ENCODE results near the gene ZSCAN5A. TPM values are rescaled to one million over a fixed set of nuclear protein-coding genes. Genes with fewer than 3 reads are reported as not detected.
"Not testable (repeated sequence)": the region's sequence is repeated elsewhere in the genome, so short reads cannot be mapped to it uniquely, and the experiment has no call there.

Gene ZSCAN5A
- total RNA-seq, 1 donor from 2014 or later, result 4.1 TPM

DNA sequence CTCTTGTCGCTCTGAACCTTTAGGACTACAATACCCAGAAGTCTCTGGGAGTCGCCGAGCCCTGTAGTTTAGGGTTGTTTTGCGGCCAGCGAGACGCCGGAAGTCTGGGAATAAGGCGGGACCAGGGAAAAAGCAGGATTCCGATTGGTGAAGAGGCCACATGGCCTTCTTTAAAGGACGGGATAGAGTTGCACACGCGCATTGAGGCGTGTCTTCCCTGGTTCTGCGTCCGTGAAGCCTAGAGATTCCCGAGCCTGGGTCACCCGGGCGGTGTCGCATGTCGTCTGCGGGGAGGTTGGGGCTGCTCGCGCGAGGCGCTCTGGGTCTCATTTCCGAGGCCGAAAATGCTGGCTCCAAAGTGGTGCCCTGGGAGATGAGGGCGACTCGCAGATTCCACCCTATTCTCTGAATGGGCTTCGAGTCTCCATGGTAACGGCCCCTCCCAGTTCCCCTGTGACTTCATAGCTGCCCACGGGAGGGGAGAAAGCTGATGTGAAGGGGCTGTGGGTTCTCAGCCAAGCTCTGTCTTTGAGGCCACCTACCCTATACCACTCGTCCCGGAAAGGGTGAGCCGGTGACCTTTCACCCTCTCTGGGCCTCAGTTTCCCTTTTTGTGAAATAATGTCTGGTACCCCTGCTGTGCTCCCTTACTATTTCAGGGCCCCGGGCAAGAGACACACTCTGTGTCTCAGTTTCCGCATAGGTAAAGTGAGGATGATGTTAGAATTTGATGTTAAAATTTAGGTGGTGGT is 614 bp upstream of the ZSCAN5A start:
- DNase-seq (ENCODE audit: extremely low read depth, low read depth, low spot score), result peak; percentile 98

DNA sequence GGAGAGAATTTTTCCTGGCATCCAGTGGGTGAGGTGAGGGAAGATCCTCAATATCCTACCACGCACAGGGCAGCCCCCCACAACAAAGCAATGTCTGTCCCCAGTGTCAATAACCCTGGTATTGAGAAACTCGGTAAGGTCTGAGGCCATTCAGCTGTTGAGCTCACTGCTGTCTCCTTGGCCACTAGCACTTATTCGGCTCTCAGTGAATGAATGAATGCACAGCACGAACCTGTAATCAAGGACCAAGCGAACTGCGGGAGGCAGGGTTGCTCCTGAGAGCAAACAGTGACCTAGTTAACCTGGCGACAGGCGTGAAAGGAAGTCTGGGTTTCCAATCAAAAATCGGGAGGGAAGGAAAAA is 640 bp downstream of the ZSCAN5A start:
- DNase-seq (ENCODE audit: extremely low read depth, low read depth, low spot score), result no peak

DNA sequence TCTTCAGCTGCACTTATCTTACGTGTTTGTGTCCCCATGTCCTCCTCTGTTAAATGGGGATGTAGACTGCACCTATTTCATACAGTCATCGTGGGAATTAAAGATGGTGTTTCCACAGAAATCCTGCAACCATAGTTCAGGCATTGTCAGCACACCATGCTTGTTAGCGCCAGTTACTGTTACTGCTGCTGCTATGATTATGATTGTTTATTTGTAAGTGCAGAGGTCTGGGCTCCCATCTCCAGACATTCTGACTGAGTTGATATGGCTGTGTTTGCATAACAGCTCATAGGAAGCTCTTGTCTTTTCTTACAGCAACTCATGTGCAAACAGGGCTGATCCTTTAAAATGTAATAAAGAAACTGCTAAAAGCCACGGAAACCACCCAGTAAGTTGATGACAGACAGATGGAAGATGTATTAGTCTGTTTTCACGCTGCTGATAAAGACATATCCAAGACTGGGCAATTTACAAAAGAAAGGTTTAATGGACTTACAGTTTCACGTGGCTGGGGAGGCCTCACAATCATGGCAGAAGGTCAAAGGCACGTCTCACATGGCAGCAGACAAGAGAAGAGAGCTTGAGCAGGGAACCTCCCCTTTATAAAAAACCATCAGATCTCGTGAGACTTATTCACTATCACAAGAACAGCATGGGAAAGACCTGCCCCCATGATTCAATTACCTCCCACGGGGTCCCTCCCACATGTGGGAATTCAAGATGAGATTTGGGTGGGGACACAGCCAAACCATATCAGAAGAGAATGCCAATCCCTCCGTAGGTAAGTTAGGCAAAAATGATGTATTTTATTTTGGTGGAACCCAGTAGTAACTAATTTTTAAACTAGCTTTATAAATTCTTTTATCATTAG is 1.6 kb downstream of the ZSCAN5A start:
- DNase-seq (ENCODE audit: extremely low read depth, low read depth, low spot score), result no peak

DNA sequence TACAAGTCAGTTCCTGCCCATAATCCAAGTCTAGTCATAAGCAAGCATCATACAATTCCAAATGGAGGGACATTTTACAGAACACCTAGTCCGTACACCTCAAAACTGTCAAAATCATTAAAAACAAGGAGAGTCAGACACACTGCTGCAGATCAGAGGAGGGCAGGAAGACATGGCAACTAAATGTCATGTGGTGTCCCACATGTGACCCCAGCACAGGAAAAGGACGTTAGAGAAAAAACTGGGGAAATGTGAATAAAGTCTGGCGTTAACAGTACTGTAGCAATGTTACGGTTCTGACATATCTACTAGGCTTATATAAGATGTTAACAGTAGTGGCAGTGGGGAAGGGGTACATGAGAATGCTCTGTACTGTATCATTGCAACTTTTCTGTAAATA is 2.3 kb downstream of the ZSCAN5A start:
- no peak for DNase-seq (ENCODE audit: extremely low read depth, low read depth, low spot score)

DNA sequence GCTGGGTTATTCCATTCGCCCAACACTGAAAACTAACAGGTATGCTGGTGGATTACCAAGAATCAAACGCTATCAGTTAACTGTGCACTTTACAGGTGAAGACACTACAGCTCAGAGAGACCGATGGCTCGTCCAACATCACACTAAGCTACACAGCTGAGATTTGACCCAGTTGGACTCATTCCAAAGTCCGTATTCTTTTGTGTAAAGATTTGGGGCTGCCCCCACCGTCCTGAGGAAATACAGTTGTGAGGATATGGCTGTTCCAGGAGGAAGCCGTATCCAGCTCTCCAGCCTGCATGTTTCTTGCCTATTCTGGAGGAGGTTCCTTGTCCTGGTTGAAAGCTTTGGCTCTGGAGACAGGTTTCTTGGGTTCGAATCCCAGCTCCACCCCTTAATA is 4.2 kb downstream of the ZSCAN5A start:
- no peak for DNase-seq (ENCODE audit: extremely low read depth, low read depth, low spot score)

DNA sequence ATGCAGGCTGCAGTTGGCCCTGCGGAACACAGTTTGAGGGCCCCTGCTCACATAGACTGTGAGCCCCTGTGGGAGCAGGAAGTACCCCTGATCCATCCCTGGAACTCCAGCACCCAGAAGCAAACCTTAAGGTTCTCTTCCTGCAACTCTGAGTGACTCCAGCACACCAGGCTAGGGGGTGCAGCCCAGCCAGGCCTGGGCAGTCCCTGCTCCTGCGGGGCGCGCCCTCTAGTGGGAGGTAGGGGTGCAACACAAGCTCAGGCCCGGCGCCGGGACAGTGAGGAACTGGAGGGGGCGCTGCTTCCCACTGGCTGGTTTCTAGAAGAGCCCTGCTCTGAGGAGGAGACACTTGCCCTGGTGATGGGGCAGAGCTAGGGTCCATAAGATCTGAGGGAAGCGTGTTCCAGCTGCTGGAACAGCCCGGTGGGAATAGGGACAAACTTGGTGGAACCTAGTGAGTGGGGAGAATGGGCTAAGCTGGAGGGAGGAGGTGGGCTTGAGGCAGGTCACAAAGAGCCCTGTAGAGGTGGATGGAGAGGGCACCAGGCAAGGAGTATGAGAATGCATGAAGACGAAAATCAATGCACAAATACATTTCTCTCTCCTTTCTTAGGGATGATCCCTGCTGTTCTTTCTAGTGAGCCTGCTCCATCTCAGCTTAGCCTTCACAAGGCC is 5.0 kb downstream of the ZSCAN5A start:
- DNase-seq (ENCODE audit: extremely low read depth, low read depth, low spot score), result no peak

DNA sequence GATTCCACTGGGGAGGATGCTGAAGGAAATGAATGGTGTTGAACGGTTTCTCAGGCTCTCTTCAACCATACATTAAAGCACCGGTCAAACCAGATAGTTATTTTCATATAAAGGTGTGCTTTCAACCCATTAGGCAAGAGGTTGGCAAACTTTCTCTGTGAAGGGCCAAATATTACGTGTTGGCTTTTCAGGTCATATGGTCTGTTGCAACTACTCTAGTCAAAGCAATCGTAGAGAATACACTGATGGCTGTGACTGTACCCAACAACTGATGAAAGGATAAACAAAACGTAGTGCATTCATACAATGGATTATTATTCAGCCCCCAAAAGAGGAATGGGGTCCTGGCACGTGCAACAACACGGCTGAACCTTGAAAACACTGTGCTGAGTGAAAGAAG is 5.8 kb downstream of the ZSCAN5A start:
- no peak for DNase-seq (ENCODE audit: extremely low read depth, low read depth, low spot score)

DNA sequence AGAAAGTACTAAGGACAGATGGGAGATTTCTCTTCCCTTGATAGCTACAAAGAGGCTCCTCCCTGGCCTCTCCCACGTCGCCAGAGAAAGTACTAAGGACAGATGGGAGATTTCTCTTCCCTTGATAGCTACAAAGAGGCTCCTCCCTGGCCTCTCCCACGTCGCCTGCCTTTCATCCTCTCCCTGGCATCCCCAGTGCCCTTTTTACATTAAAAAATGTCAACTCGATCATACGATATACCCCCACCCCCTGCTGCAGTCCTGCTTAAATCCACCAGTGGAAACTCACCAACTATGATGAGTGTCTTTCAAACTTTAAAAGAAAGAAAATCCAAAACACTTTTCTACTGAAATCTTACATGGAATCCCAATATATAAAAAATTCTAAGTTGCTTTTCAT is 7.6 kb downstream of the ZSCAN5A start:
- not testable (repeated sequence) for DNase-seq (ENCODE audit: extremely low read depth, low read depth, low spot score)

DNA sequence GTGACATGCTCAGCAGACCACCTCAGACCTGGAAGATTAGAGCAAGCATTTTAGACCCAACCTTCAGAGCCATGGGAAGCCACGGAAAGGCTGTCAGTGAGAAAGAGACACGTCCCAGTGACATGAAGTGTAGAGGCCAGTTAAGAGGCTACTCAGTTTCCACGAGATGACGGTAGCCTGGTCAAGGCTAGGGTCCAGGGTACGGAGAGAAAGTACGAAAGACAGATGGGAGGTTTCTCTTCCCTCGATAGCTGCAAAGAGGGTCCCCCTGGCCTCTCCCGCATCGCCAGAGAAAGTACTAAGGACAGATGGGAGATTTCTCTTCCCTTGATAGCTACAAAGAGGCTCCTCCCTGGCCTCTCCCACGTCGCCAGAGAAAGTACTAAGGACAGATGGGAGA is 8.6 kb downstream of the ZSCAN5A start:
- DNase-seq (ENCODE audit: extremely low read depth, low read depth, low spot score), result no peak

DNA sequence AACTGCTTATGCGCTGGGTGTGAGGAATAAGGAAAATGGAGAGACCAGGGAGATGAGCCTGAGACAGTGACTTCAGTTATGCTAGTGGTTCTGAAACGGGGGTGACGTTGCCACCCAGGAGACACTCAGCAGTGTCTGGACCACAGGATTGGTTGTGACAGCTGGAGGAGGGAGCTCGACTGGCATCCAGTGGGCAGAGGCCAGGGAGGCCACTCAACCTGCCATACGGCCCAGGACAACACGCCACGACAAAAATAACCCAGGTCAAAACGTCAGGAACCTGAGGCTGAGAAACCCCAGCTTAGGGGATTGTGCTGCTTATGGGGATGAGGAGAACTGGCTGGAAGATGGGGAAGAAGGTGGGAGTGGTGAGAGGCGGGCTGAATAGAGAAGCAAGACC is 10.4 kb downstream of the ZSCAN5A start:
- DNase-seq (ENCODE audit: extremely low read depth, low read depth, low spot score), result no peak

DNA sequence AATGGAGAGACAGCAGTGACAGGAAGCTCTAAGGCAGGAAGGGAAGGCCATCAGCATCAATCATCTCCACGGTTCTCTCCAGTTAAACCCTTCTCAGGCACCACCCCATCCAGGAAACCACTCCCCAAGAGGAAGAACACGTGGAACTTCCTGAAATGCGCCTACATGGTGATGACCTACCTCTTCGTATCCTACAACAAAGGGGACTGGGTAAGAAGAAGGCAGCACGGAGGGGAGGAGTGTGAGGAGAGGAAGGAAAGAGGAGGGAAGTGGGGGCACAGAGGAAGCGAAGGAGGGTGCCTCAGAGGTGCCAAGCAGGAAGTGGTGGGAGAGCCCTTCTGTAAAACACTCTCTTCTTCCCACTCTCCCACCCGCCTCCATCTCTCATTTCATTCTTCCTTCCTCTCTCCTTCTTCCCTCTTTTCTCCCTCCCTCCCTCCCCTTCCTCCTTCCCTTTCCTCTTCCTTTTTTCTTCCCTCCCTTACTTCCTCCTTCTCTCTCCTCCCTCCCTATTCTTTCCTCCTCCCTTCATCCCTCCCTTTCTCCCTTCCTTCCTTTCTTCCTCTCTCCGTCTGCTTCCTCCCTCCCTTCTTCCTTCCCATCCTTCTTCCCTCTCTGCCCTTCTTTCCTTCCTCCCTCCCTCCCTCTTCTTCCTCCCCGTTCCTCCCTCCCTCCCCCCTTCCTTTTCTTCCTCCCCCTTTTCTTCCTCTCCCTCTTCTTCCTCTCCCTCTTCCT is 12.6 kb downstream of the ZSCAN5A start:
- DNase-seq (ENCODE audit: extremely low read depth, low read depth, low spot score), result no peak

DNA sequence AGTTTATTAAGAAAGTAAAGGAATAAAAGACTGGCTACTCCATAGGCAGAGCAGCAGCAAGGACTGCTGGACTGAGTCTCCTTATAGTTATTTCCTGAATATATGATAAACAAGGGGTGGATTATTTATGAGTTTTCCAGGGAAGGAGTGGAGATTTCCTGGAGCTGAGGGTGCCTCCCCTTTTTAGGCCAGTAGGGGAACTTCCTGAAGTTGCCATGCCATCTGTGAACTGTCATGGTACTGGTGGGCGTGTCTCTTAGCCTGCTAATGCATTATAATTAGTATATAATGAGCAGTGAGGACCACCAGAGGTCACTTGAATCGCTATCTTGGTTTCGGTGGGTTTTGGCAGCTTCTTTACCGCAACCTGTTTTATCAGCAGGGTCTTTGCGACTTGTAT is 13.5 kb downstream of the ZSCAN5A start:
- DNase-seq (ENCODE audit: extremely low read depth, low read depth, low spot score), result no peak

DNA sequence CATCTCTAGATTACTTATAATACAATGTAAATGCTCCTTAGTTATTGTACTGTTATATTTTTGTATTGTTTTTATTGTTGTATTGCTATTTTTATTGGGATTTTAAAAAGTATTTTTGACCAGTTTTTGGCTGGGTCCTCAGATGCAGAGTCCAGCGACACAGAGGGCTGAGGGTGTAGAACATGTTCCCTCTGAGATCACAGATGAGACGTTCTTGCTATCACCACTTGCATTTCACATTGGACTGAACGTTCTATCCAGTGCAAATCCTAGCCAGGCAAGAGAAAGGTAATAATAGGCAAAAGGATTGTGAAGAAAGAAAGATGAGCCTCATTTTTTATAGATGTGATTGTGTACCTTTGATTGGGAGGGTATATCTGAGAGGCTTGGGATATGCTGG is 15.0 kb downstream of the ZSCAN5A start:
- DNase-seq (ENCODE audit: extremely low read depth, low read depth, low spot score), result no peak

DNA sequence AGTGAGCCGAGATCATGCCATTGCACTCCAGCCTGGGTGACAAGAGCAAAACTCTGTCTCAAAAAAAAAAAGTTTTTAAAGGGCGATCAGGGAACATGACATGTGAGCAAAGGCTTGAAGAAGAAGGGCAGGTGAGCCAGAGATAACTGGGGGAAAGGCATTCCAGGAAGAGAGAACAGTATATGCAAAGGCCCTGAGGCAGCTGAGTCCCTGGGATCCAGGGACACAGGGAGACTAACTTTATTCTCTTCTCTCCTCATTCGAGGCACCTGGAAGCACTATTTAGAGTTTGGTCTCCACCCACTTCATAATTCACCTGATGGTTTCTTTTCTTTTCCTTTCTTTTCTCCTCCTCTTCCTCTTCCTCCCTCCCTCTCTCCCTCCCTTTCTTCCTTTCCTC is 17.6 kb downstream of the ZSCAN5A start:
- no peak for DNase-seq (ENCODE audit: extremely low read depth, low read depth, low spot score)

DNA sequence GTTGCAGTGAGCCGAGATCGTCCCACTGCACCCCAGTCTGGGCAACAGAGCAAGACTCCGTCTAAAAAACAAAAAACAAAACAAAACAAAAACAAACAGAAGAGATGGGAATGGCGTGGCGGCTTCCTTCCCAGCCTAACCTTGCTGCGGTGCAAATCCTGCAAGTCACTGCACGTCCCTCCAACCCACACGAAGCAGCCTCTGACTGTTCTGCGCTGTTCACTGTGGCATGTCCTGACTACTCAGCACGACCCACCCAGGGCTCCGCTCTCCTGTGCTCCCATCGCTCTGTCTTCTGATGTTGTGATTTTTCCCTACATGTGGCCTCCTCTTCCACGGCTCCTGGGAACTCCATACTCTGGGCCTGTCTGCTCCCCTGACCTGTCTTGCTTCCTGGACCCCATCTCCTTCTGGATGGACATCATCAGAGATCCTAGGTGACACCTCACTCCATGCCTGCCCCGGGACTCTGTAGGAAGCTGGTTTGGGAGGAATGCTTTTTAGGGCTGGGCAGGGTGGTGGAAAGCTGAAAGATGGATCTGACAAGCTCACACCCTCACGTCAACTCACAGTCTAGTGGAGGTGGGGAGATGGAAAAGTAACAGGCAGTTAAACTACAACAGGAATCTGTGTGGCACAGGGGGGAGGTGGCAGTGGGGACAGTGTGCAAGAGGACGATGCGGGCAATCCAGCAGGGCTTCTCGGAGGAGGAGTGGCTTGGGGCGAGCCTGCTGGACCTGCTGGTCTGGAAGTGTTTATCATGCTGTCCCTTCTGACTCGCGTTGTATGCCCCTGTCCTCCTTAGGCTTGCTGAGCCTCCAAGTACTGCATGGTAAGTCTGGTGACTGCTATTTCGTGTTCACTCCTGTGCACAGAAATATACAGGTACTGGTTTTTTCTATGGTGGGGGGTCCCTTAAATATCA is 18.8 kb downstream of the ZSCAN5A start:
- no peak for DNase-seq (ENCODE audit: extremely low read depth, low read depth, low spot score)

DNA sequence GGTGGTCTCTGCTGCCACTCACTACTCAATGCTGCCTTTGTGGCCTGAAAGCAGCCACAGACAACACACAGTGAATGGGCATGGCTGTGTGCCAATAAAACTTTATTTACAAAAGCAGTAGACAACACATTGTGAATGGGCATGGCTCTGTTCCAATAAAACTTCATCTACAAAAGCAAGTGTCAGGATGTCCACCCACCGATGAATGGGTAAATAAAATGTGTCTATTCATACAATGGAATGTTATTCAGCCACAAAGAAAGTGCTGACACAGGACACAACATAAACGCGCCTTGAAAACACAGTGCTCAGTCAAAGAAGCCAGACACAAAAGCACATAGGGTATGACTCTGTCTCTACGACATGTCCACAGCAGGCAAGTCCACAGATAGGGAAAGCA is 20.1 kb downstream of the ZSCAN5A start:
- no peak for DNase-seq (ENCODE audit: extremely low read depth, low read depth, low spot score)

DNA sequence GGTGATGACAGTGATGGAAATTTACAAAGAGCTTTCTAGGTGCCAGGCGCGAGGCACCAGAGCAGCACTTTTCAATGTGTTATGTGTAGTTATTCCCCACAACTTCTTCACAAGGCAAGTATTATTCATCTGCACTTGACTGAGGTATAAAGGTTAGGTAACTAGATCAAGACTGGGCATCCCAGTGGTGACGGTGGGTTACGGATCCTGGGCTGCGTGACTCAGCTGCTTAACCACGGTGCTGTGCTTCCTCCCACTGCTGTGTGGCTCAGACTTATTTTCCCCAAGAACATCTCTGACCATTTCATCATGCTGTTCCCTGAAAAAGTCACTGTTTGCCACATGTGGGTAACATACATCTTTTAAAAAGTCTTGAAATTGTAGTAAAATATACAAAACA is 22.8 kb downstream of the ZSCAN5A start:
- no peak for DNase-seq (ENCODE audit: extremely low read depth, low read depth, low spot score)

DNA sequence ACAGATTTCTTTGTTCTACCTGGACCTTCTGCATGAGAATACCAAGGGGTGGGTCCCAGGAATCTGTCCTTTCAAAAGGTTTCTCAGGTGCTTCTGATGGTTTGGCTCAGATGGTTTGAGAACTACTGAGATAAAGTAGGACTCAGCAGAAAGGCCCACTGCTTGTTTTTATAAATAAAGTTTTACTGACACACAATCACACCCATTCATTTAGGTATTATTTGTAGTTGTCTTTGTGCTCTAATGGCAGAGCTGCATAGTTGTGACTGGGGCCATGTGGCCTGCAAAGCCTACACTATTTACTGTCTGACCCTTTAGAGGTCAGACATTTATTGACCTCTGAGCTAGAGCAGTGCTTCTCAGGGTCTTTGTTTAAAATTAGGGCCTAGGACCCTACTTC is 24.5 kb downstream of the ZSCAN5A start:
- no peak for DNase-seq (ENCODE audit: extremely low read depth, low read depth, low spot score)

DNA sequence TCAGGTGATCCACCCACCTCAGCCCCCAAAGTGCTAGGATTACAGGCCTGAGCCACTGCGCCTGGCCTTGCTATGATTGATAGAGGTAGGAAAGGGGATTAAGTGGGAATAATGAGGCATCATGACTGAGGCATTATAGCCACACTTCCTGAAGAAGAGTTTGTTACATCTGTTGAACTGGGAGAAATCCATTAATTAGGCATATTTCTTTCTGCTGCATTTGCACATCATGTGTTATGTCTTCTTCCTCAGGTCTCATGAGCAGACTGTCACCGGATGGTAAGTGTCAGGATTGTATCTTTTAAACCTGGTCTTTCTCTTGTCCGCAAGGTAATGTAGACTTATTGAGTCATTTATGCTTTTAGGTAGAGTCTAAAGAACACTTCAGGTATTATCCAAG is 29.9 kb downstream of the ZSCAN5A start:
- no peak for DNase-seq (ENCODE audit: extremely low read depth, low read depth, low spot score)

DNA sequence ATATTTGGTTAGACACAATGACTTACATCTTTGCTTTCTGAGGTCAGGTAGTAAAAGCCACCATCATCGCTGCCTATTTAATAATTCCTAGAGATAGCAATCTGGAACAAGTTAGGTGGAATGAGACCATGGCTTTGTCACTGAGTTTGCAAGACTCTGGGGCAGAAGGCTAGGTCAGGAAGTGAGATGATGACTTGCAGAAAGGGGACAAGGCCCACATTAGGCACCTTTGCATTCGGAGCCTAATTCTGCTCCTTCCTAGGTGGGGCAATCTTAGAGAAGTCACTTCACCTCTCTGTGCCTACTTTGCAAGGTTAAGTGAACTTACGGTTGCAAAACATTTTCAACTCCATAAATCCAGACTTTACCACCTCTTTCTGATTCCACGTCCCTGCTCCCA is 31.8 kb downstream of the ZSCAN5A start:
- DNase-seq (ENCODE audit: extremely low read depth, low read depth, low spot score), result no peak
